ENCODE measurements around the gene MLX. TPM values are rescaled to one million over a fixed set of nuclear protein-coding genes. Genes with fewer than 3 reads are reported as not detected.
A peak's percentile ranks its signal among the peaks of the same experiment; 100 is the strongest.

MLX gene
- total RNA-seq, 3 donors from 2014 or later (not counting 1 experiment from before 2014, with no cell fraction given): 38.9 to 58.2 (median 42.6) TPM

GRCh38 chr17:42574463-42574862, 7.6 kb downstream of the MLX start:
- H3K4me1 Mint-ChIP-seq: peaks cover 36% of the 10 kb centered on the region in 2 donors

GRCh38 chr17:42577140-42577531, 10.2 kb downstream of the MLX start:
- DNase-seq (no peak), ATAC-seq (no peak)
- Mint-ChIP-seq H3K4me3 (peak overlapping the region; percentile 42), H3K4me1 (peaks cover 36 to 39% of the 10 kb centered on the region in 2 donors), H3K9me3 (no peaks in the 10 kb centered on the region), H3K27me3 (ENCODE audit: low read depth in 2 of 2) (no peaks in the 10 kb centered on the region), H3K27ac (peak overlapping the region; percentile 95 to 96), H3K36me3 (peaks cover 11% of the 10 kb centered on the region)
- TF ChIP-seq CTCF (IDR thresholded peaks at IDR 0.05): no peak
- H3K9me3 ChIP-seq (ENCODE audit: control insufficient read depth, insufficient read depth, low read length): no peaks in the 10 kb centered on the region
- peaks cover 50% of the 10 kb centered on the region for H3K36me3 ChIP-seq (ENCODE audit: control insufficient read depth, insufficient read depth, low read length)
- intact Hi-C loops (cut with micrococcal nuclease): loop anchor here (2.0 to 5.0 kb wide), 2 partner anchors 32 to 185 kb away; partner anchors contain the start of genes RAMP2, RETREG3 and TUBG1
- no peaks in the 10 kb centered on the region for H3K27me3 ChIP-seq (ENCODE audit: control insufficient read depth, insufficient read depth, low read length)
- H3K4me1 ChIP-seq (ENCODE audit: control insufficient read depth, insufficient read depth, low read length): peaks cover 18% of the 10 kb centered on the region
- WGBS (ENCODE audit: insufficient coverage): 16% methylated on average over 18 of the region's 18 CpGs
- peak overlapping the region; percentile 79 for H3K27ac ChIP-seq (ENCODE audit: low read length)
- H3K4me3 ChIP-seq (ENCODE audit: low read length): peak overlapping the region; percentile 88

More at GRCh38 chr17:42574463-42574862, 7.6 kb downstream of the MLX start:
- DNase-seq (no peak), ATAC-seq (no peak)
- Mint-ChIP-seq H3K36me3 (peaks cover 11% of the 10 kb centered on the region), H3K27ac (no peak overlapping the region), H3K4me3 (no peak overlapping the region), H3K9me3 (no peaks in the 10 kb centered on the region), H3K27me3 (ENCODE audit: low read depth in 2 of 2) (no peaks in the 10 kb centered on the region)
- no peaks in the 10 kb centered on the region for H3K9me3 ChIP-seq (ENCODE audit: control insufficient read depth, insufficient read depth, low read length)
- peaks cover 47% of the 10 kb centered on the region for H3K36me3 ChIP-seq (ENCODE audit: control insufficient read depth, insufficient read depth, low read length)
- no peaks in the 10 kb centered on the region for H3K27me3 ChIP-seq (ENCODE audit: control insufficient read depth, insufficient read depth, low read length)
- intact Hi-C loops (cut with micrococcal nuclease): no loop called here
- no peak for TF ChIP-seq CTCF (IDR thresholded peaks at IDR 0.05)
- WGBS (ENCODE audit: insufficient coverage): 100% methylated on average over 2 of the region's 3 CpGs
- no peak overlapping the region for H3K4me3 ChIP-seq (ENCODE audit: low read length)
- no peak overlapping the region for H3K27ac ChIP-seq (ENCODE audit: low read length)
- H3K4me1 ChIP-seq (ENCODE audit: control insufficient read depth, insufficient read depth, low read length): peaks cover 18% of the 10 kb centered on the region

DNA sequence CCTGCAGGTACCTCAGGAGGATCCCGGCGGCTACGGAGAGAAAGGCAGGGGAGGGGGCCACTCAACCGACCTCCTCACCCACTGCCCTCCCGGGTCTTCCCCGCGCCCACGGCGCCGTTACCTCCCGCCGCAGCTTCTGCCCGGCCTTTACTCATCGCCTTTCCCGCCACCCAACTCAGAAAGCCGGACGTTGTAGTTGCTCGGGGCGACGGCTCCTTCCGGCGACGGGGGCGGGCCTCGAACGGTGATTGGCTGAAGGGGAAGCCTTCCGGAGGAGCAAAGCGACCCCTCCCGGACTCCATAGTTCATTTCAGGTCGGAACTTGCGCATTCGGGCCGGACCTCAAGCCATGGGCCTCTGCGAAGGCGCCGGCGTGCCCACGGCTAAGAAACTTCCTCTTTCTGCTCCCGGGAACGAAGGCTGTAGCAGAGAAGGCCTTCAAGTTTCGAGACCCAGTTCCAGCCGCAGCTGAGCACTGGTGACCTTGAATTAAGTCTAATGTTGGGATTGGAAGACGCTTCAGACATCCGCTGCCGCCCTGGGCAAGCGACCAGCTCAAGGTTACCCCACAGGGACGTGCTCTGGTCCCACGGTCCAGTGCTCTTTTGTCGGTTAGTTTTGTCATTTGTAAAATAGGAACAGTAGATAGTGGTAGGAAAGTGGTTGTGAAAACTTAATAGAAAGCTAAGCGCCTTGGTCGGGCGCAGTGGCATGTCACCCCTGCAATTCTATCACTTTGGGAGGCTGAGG, 10.8 kb downstream of the MLX start, which contains the start of gene PSMC3IP:
Gene PSMC3IP, minus strand, starts transcription at position 198 of the 750 bp plus-strand sequence. Its CDS starts 43 bp downstream, at position 155.
- Mint-ChIP-seq H3K4me1 (peaks cover 36 to 39% of the 10 kb centered on the region in 2 donors), H3K36me3 (peaks cover 14% of the 10 kb centered on the region), H3K4me3 (peak within 1 kb of the TSS; percentile 98), H3K27me3 (ENCODE audit: low read depth in 2 of 2) (no peaks in the 10 kb centered on the region), H3K9me3 (no peaks in the 10 kb centered on the region), H3K27ac (peak within 1 kb of the TSS; percentile 95 to 96)
- peak within 1 kb of the TSS; percentile 79 for H3K27ac ChIP-seq (ENCODE audit: low read length)
- intact Hi-C loops (cut with micrococcal nuclease): loop anchor here (1.0 to 5.0 kb wide), 4 partner anchors 15 to 185 kb away; partner anchors contain the start of genes COASY, RAMP2, RETREG3 and TUBG1
- H3K4me3 ChIP-seq (ENCODE audit: low read length): peak within 1 kb of the TSS; percentile 88
- DNase-seq (peak; percentile 88 to 94), ATAC-seq (peak; percentile 96 to 98 (median 96))
- peaks cover 18% of the 10 kb centered on the region for H3K4me1 ChIP-seq (ENCODE audit: control insufficient read depth, insufficient read depth, low read length)
- no peaks in the 10 kb centered on the region for H3K27me3 ChIP-seq (ENCODE audit: control insufficient read depth, insufficient read depth, low read length)
- peaks cover 50% of the 10 kb centered on the region for H3K36me3 ChIP-seq (ENCODE audit: control insufficient read depth, insufficient read depth, low read length)
- H3K9me3 ChIP-seq (ENCODE audit: control insufficient read depth, insufficient read depth, low read length): no peaks in the 10 kb centered on the region
- WGBS (ENCODE audit: insufficient coverage): under 1% methylated on average over 52 of the region's 52 CpGs
- peak; percentile 12 for TF ChIP-seq CTCF (IDR thresholded peaks at IDR 0.05)

All from natural killer cell (primary cell).